GM19025 (cell line): ENCODE results near the gene BLVRB.
"Not testable (repeated sequence)": the region's sequence is repeated elsewhere in the genome, so short reads cannot be mapped to it uniquely, and the experiment has no call there.

Experiments
- ATAC-seq: cut with Tn5 transposase; IDR thresholded peaks from one replicate; pipeline ENCODE4 v1.9.1; 2021; ENCODE audit warnings: mild to moderate bottlenecking, low read depth, moderate library complexity; ENCODE audit not compliant: unreplicated experiment

The BLVRB gene

GRCh38 chr19:40492274-40492673, 26.7 kb upstream of the BLVRB start:
- no peak for ATAC-seq

GRCh38 chr19:40489882-40490230, 24.3 kb upstream of the BLVRB start:
- ATAC-seq: no peak

GRCh38 chr19:40486017-40486416, 20.5 kb upstream of the BLVRB start:
- ATAC-seq: no peak

GRCh38 chr19:40475878-40476644, 10.5 kb upstream of the BLVRB start:
- not testable (repeated sequence) for ATAC-seq

GRCh38 chr19:40474737-40475136, 9.2 kb upstream of the BLVRB start:
- ATAC-seq: no peak

GRCh38 chr19:40472516-40472915, 7.0 kb upstream of the BLVRB start:
- no peak for ATAC-seq

GRCh38 chr19:40471111-40471510, 5.6 kb upstream of the BLVRB start:
- ATAC-seq: no peak

GRCh38 chr19:40469011-40469410, 3.5 kb upstream of the BLVRB start:
- ATAC-seq: no peak

- no peak for ATAC-seq
Observed at GRCh38 chr19:40466985-40467734, 1.6 kb upstream of the BLVRB start, which contains the start of gene SPTBN4. Gene SPTBN4, plus strand, starts transcription at chr19:40467001. Its CDS starts 5,621 bp downstream, at chr19:40472622.

GRCh38 chr19:40466219-40466984, 857 bp upstream of the BLVRB start:
- ATAC-seq: no peak

- no peak for ATAC-seq
Observed at GRCh38 chr19:40465025-40465556, 454 bp downstream of the BLVRB start.

GRCh38 chr19:40464059-40465024, 1.2 kb downstream of the BLVRB start:
- no peak for ATAC-seq

- ATAC-seq: not testable (repeated sequence)
Observed at GRCh38 chr19:40463587-40464037, 1.9 kb downstream of the BLVRB start.

GRCh38 chr19:40461669-40462221, 3.8 kb downstream of the BLVRB start:
- ATAC-seq: no peak

GRCh38 chr19:40460185-40460584, 5.4 kb downstream of the BLVRB start:
- no peak for ATAC-seq

- no peak for ATAC-seq
Observed at GRCh38 chr19:40458597-40458974, 7.0 kb downstream of the BLVRB start.

GRCh38 chr19:40457953-40458596, 7.5 kb downstream of the BLVRB start:
- no peak for ATAC-seq

GRCh38 chr19:40457048-40457447, 8.5 kb downstream of the BLVRB start:
- no peak for ATAC-seq

- not testable (repeated sequence) for ATAC-seq
Observed at GRCh38 chr19:40453943-40454342, 11.6 kb downstream of the BLVRB start.
